ENCODE data around the gene MYH10. TPM values are rescaled to one million over a fixed set of nuclear protein-coding genes. Genes with fewer than 3 reads are reported as not detected.

Gene MYH10
- total RNA-seq, 1 experiment from 2014 or later, result 1.6 TPM

GRCh38 chr17:8593276-8593675 is 37.2 kb downstream of the MYH10 start:
- POLR2A ChIA-PET (ENCODE audit: unreplicated experiment), result no interaction called here
- H3K27me3 ChIP-seq (ENCODE audit: insufficient read depth, low read depth), result peaks cover 44% of the 10 kb centered on the region
- H3K27ac ChIP-seq, result no peak overlapping the region
- no TSS peak for BruUV-seq (replicated peaks)
- H3K9me3 ChIP-seq (ENCODE audit: insufficient read depth, low read depth), result no peaks in the 10 kb centered on the region
- H3K4me2 ChIP-seq, result no peak overlapping the region
- CTCF ChIA-PET, result no interaction called here
- TF ChIP-seq EZH2 (IDR thresholded peaks at IDR 0.05; ENCODE audit: low read depth), result no peak
- TF ChIP-seq, protein P1, sequence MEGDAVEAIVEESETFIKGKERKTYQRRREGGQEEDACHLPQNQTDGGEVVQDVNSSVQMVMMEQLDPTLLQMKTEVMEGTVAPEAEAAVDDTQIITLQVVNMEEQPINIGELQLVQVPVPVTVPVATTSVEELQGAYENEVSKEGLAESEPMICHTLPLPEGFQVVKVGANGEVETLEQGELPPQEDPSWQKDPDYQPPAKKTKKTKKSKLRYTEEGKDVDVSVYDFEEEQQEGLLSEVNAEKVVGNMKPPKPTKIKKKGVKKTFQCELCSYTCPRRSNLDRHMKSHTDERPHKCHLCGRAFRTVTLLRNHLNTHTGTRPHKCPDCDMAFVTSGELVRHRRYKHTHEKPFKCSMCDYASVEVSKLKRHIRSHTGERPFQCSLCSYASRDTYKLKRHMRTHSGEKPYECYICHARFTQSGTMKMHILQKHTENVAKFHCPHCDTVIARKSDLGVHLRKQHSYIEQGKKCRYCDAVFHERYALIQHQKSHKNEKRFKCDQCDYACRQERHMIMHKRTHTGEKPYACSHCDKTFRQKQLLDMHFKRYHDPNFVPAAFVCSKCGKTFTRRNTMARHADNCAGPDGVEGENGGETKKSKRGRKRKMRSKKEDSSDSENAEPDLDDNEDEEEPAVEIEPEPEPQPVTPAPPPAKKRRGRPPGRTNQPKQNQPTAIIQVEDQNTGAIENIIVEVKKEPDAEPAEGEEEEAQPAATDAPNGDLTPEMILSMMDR (conservative IDR thresholded peaks at IDR 0.05), result no peak
- no peaks in the 10 kb centered on the region for H4K20me1 ChIP-seq (ENCODE audit: insufficient read depth)
- H3K4me1 ChIP-seq (replicated peaks; ENCODE audit: insufficient read depth), result no peaks in the 10 kb centered on the region
- no peaks in the 10 kb centered on the region for H3F3A ChIP-seq (ENCODE audit: insufficient read depth, low read depth)
- DNase-seq, result no peak
- no peak overlapping the region for H2AFZ ChIP-seq
- H3K36me3 ChIP-seq (ENCODE audit: low read depth), result no peaks in the 10 kb centered on the region
- no peak overlapping the region for H3K4me3 ChIP-seq
- no peaks in the 10 kb centered on the region for H3K9me2 ChIP-seq (ENCODE audit: insufficient read depth)
- intact Hi-C loops (cut with micrococcal nuclease; ENCODE audit: unreplicated experiment), result no loop called here
- H3K79me2 ChIP-seq (ENCODE audit: low read depth), result no peaks in the 10 kb centered on the region

GRCh38 chr17:8588877-8589554 is 41.5 kb downstream of the MYH10 start:
- Histone ChIP-seq H4K20me1 (ENCODE audit: insufficient read depth) (no peaks in the 10 kb centered on the region), H3K79me2 (ENCODE audit: low read depth) (no peaks in the 10 kb centered on the region), H3K36me3 (ENCODE audit: low read depth) (no peaks in the 10 kb centered on the region), H3K9me3 (ENCODE audit: insufficient read depth, low read depth) (no peaks in the 10 kb centered on the region), H3K4me3 (no peak overlapping the region), H3K4me1 (replicated peaks; ENCODE audit: insufficient read depth) (no peaks in the 10 kb centered on the region), H3K27me3 (ENCODE audit: insufficient read depth, low read depth) (peaks cover 50% of the 10 kb centered on the region), H3F3A (ENCODE audit: insufficient read depth, low read depth) (no peaks in the 10 kb centered on the region), H2AFZ (no peak overlapping the region), H3K4me2 (no peak overlapping the region), H3K27ac (no peak overlapping the region), H3K9me2 (ENCODE audit: insufficient read depth) (no peaks in the 10 kb centered on the region)
- TF ChIP-seq, protein P1 (conservative IDR thresholded peaks at IDR 0.05), result no peak
- no peak for TF ChIP-seq EZH2 (IDR thresholded peaks at IDR 0.05; ENCODE audit: low read depth)
- intact Hi-C loops (cut with micrococcal nuclease; ENCODE audit: unreplicated experiment), result no loop called here
- ChIA-PET CTCF (no interaction called here), POLR2A (ENCODE audit: unreplicated experiment) (no interaction called here)
- DNase-seq, result no peak
- BruUV-seq (replicated peaks), result no TSS peak

DNA sequence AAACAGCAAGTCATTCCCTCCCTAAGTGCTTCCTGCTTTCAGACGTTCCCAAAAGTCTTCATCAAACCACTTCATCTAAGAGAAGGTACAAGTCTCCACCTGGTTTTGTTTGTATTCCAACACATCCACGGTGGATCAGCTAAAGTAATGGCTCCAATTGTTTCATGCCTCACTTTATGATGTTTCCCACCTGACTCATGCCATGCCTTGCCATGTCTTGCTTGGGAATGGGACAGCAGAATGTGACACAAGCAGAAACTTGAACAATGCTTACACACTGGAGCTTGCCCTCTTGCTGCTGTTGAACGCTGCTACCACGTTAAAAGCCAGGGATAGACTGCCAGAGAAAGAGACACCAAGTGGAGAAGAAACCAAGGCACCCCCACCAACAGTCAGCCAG is 43.8 kb downstream of the MYH10 start:
- ChIA-PET POLR2A (ENCODE audit: unreplicated experiment) (no interaction called here), CTCF (no interaction called here)
- BruUV-seq (replicated peaks), result no TSS peak
- Histone ChIP-seq H3K4me1 (replicated peaks; ENCODE audit: insufficient read depth) (no peaks in the 10 kb centered on the region), H2AFZ (no peak overlapping the region), H4K20me1 (ENCODE audit: insufficient read depth) (no peaks in the 10 kb centered on the region), H3K9me2 (ENCODE audit: insufficient read depth) (no peaks in the 10 kb centered on the region), H3K27ac (no peak overlapping the region), H3K27me3 (ENCODE audit: insufficient read depth, low read depth) (peaks cover 55% of the 10 kb centered on the region), H3K79me2 (ENCODE audit: low read depth) (no peaks in the 10 kb centered on the region), H3K4me2 (no peak overlapping the region), H3K4me3 (no peak overlapping the region), H3K36me3 (ENCODE audit: low read depth) (no peaks in the 10 kb centered on the region), H3F3A (ENCODE audit: insufficient read depth, low read depth) (no peaks in the 10 kb centered on the region), H3K9me3 (ENCODE audit: insufficient read depth, low read depth) (no peaks in the 10 kb centered on the region)
- no peak for DNase-seq
- intact Hi-C loops (cut with micrococcal nuclease; ENCODE audit: unreplicated experiment), result no loop called here
- no peak for TF ChIP-seq EZH2 (IDR thresholded peaks at IDR 0.05; ENCODE audit: low read depth)
- TF ChIP-seq, protein P1 (conservative IDR thresholded peaks at IDR 0.05), result no peak

Measured in PC-9 (cell line).